Trophoblast cell (in vitro differentiated cells and primary cell): ENCODE data around the gene OR6C70.

Experiments used
- DNase-seq, 2 donors: peaks; one replicate each; pipeline ENCODE4 v3.0.0-alpha.2; 2016
- H2AFZ ChIP-seq: 2 replicates; pipeline ENCODE4 v1.6.1; 2013; ENCODE audit warnings: low read length, moderate library complexity, mild to moderate bottlenecking; ENCODE audit not compliant: insufficient read depth, poor library complexity
- H2AK5ac ChIP-seq: 2 replicates; pipeline ENCODE4 v1.6.1; 2013; ENCODE audit warnings: mild to moderate bottlenecking, low read length
- H2BK120ac ChIP-seq: 2 replicates; pipeline ENCODE4 v1.6.1; 2013; ENCODE audit warnings: low read length, mild to moderate bottlenecking, moderate library complexity; ENCODE audit not compliant: insufficient read depth, poor library complexity
- H2BK12ac ChIP-seq: 2 replicates; pipeline ENCODE4 v1.6.1; 2013; ENCODE audit warnings: mild to moderate bottlenecking, low read length, moderate library complexity
- H2BK5ac ChIP-seq: 2 replicates; pipeline ENCODE4 v1.6.1; 2013; ENCODE audit warnings: low read length, low read depth, moderate library complexity, mild to moderate bottlenecking; ENCODE audit not compliant: poor library complexity
- H3K14ac ChIP-seq: 2 replicates; pipeline ENCODE4 v1.6.1; 2013; ENCODE audit warnings: mild to moderate bottlenecking, low read length
- H3K18ac ChIP-seq: 2 replicates; pipeline ENCODE4 v1.6.1; 2013; ENCODE audit warnings: mild to moderate bottlenecking, low read length
- H3K23ac ChIP-seq: 2 replicates; pipeline ENCODE4 v1.6.1; 2013; ENCODE audit warnings: low read length
- H3K27ac ChIP-seq: 2 replicates; pipeline ENCODE4 v1.5.1; 2013; ENCODE audit warnings: low read depth, mild to moderate bottlenecking, inconsistent platforms, low read length, moderate library complexity
- H3K27me3 ChIP-seq: 2 replicates; pipeline ENCODE4 v1.6.1; 2013; ENCODE audit warnings: inconsistent platforms, mild to moderate bottlenecking, low read length, moderate library complexity; ENCODE audit not compliant: insufficient read depth
- H3K36me3 ChIP-seq, 2 experiments: 1 replicate in 1 of 2; 2 replicates in 1 of 2; pipeline ENCODE4 v1.6.1; 2013; ENCODE audit warnings: low read length in 2 of 2, mild to moderate bottlenecking in 2 of 2, moderate library complexity in 1 of 2; ENCODE audit not compliant: insufficient read depth in 2 of 2, control insufficient read depth in 1 of 2
- H3K4ac ChIP-seq: 2 replicates; pipeline ENCODE4 v1.6.1; 2013; ENCODE audit warnings: low read depth, mild to moderate bottlenecking, low read length, moderate library complexity
- H3K4me1 ChIP-seq, 2 experiments: 1 replicate in 1 of 2; 2 replicates in 1 of 2; pipeline ENCODE4 v1.6.1; 2013; ENCODE audit warnings: low read length in 2 of 2, mild to moderate bottlenecking in 2 of 2, moderate library complexity in 1 of 2; ENCODE audit not compliant: insufficient read depth in 2 of 2, control insufficient read depth in 1 of 2
- H3K4me2 ChIP-seq: 2 replicates; pipeline ENCODE4 v1.6.1; 2013; ENCODE audit warnings: inconsistent platforms, mild to moderate bottlenecking, low read length, moderate library complexity
- H3K4me3 ChIP-seq: 2 replicates; pipeline ENCODE4 v1.5.1; 2013; ENCODE audit warnings: mild to moderate bottlenecking, low read depth, low read length, inconsistent platforms
- H3K79me1 ChIP-seq: one replicate; pipeline ENCODE4 v1.6.1; 2013; ENCODE audit warnings: low read length
- H3K79me2 ChIP-seq: 2 replicates; pipeline ENCODE4 v1.6.1; 2013; ENCODE audit warnings: low read length, mild to moderate bottlenecking; ENCODE audit not compliant: control insufficient read depth, insufficient read depth, poor library complexity
- H3K9ac ChIP-seq: 2 replicates; pipeline ENCODE4 v1.6.1; 2013; ENCODE audit warnings: mild to moderate bottlenecking, low read length
- H3K9me3 ChIP-seq: 2 replicates; pipeline ENCODE4 v1.6.1; 2013; ENCODE audit warnings: low read depth, mild to moderate bottlenecking, control low read depth, inconsistent platforms, low read length; ENCODE audit not compliant: insufficient read depth
- H4K12ac ChIP-seq: 2 replicates; pipeline ENCODE4 v1.6.1; 2013; ENCODE audit warnings: low read depth, mild to moderate bottlenecking, low read length, moderate library complexity
- H4K8ac ChIP-seq: 2 replicates; pipeline ENCODE4 v1.6.1; 2013; ENCODE audit warnings: low read depth, mild to moderate bottlenecking, low read length, moderate library complexity
- H4K91ac ChIP-seq: one replicate; pipeline ENCODE4 v1.6.1; 2013; ENCODE audit warnings: low read depth, mild to moderate bottlenecking, low read length, moderate library complexity
- WGBS: extraction: QIAGEN DNeasy Blood & Tissue Kit; methylation state at CpG from one replicate; pipeline ENCODE4 v1.1.7; 2013; ENCODE audit warnings: missing lambda C conversion rate; ENCODE audit not compliant: insufficient read length, insufficient coverage; ENCODE audit errors: extremely low coverage; 5-methylcytosine and 5-hydroxymethylcytosine counted together

Gene OR6C70

DNA sequence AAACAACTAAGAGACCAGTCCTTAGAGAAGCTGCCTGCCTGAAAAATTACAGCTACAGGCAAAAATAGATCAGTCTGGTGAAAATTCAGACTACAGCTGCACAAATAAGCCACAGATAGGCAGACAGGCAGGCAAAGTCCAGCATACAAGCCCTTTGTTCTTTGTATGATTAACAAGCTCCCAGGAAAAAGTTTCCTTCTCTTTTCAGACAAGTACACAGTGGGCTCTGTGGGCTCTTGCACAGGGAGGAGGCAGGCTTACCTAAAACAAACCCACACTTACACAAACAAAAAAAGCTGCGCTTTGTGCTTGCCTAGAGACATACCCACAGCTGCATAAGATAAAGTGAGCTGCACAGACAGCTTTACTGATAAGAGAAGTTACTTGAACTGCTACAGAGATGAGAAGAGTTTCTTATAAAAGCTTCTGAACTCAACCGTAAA is 29.9 kb upstream of the OR6C70 start:
- Histone ChIP-seq H2BK12ac (no peak overlapping the region), H3K18ac (no peak overlapping the region), H3K79me1 (no peaks in the 10 kb centered on the region), H3K4ac (no peak overlapping the region), H3K9ac (no peak overlapping the region), H3K14ac (no peak overlapping the region), H2AFZ (no peak overlapping the region), H3K27ac (no peak overlapping the region), H3K4me3 (no peak overlapping the region), H2AK5ac (no peak overlapping the region), H3K23ac (no peak overlapping the region), H3K9me3 (peaks cover 2% of the 10 kb centered on the region), H3K27me3 (no peaks in the 10 kb centered on the region), H3K36me3 (no peaks in the 10 kb centered on the region), H3K4me1 (no peaks in the 10 kb centered on the region), H2BK120ac (no peak overlapping the region), H4K12ac (no peak overlapping the region), H2BK5ac (no peak overlapping the region), H3K4me2 (no peak overlapping the region), H3K79me2 (no peaks in the 10 kb centered on the region), H4K8ac (no peak overlapping the region), H4K91ac (no peak overlapping the region)
- no CpG with 5 or more reads among the region's 2 CpGs for WGBS
- no peak for DNase-seq

DNA sequence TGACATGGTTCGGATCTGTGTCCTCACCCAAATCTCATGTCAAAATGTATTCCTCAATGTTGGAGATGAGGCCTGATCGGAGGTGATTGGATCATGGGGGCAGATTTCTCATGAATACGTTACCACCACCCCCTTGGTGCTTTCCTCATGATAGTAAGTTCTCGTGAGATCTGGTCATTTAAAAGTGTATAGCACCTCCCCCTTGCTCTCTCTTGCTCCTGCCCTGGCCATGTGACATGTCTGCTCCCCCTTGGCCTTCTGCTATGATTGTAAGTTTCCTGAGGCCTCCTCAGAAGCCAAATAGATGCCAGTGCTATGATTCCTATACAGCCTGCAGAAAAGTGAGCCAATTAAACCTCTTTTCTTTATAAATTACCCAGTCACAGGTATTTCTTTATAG is 29.3 kb upstream of the OR6C70 start:
- Histone ChIP-seq H3K9me3 (peaks cover 2% of the 10 kb centered on the region), H3K79me2 (no peaks in the 10 kb centered on the region), H3K23ac (no peak overlapping the region), H3K9ac (no peak overlapping the region), H2BK120ac (no peak overlapping the region), H2BK12ac (no peak overlapping the region), H2AK5ac (no peak overlapping the region), H2AFZ (no peak overlapping the region), H3K79me1 (no peaks in the 10 kb centered on the region), H4K91ac (no peak overlapping the region), H4K12ac (no peak overlapping the region), H3K4me2 (no peak overlapping the region), H3K27ac (no peak overlapping the region), H2BK5ac (no peak overlapping the region), H3K36me3 (no peaks in the 10 kb centered on the region), H3K4ac (no peak overlapping the region), H3K4me3 (no peak overlapping the region), H3K18ac (no peak overlapping the region), H4K8ac (no peak overlapping the region), H3K27me3 (no peaks in the 10 kb centered on the region), H3K4me1 (no peaks in the 10 kb centered on the region), H3K14ac (no peak overlapping the region)
- no peak for DNase-seq
- no CpG with 5 or more reads among the region's 4 CpGs for WGBS

DNA sequence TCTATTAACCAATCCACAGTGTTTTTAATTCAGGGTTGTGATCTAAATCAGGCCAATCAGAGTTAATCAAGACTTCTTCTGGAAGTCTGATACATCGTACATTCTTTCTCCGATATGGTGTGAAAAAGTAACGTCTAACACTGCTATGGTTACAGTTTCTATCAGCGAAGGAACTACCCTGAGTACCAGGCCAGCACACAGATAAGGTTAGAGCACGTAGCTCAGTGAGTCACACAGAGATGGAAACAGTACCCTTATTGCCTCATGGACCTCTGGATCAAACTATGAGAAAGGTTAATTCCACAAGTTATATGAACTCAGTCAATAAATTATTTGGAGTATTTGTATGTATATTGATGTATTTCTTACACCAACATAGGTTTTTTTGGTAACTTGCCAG is 25.6 kb upstream of the OR6C70 start:
- no peak overlapping the region for H2BK12ac ChIP-seq
- no peak overlapping the region for H3K23ac ChIP-seq
- no peak overlapping the region for H4K91ac ChIP-seq
- no peaks in the 10 kb centered on the region for H3K27me3 ChIP-seq
- H3K4ac ChIP-seq, result no peak overlapping the region
- peaks cover 2% of the 10 kb centered on the region for H3K9me3 ChIP-seq
- H3K4me1 ChIP-seq, result no peaks in the 10 kb centered on the region
- H3K4me3 ChIP-seq, result no peak overlapping the region
- H4K8ac ChIP-seq, result no peak overlapping the region
- peak; percentile 60 to 81 for DNase-seq
- H3K14ac ChIP-seq, result no peak overlapping the region
- H2AK5ac ChIP-seq, result no peak overlapping the region
- no peak overlapping the region for H3K9ac ChIP-seq
- no peaks in the 10 kb centered on the region for H3K79me2 ChIP-seq
- no peak overlapping the region for H2BK5ac ChIP-seq
- WGBS, result no CpG with 5 or more reads among the region's 5 CpGs
- no peak overlapping the region for H3K27ac ChIP-seq
- H3K18ac ChIP-seq, result no peak overlapping the region
- no peak overlapping the region for H2AFZ ChIP-seq
- no peak overlapping the region for H4K12ac ChIP-seq
- no peak overlapping the region for H2BK120ac ChIP-seq
- no peaks in the 10 kb centered on the region for H3K36me3 ChIP-seq
- no peak overlapping the region for H3K4me2 ChIP-seq
- no peaks in the 10 kb centered on the region for H3K79me1 ChIP-seq

DNA sequence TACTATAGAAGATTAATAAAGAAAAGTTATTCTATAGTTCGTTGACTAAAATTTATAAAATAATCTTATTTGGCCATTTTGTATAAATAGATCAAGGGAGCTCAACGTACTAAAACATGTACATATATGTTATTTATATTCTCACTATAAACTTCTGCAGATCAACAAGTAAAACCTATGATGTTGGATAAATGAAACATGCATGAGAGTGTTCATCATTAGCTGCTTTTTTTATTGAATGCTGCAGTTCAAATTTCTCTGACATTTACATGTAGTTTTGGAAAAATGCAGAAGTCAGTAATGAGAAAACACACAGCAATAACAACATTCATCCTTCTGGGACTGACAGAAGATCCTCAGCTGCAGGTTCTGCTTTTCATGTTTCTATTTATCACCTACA is 22.1 kb upstream of the OR6C70 start, which contains the start of gene OR6C68:
Gene OR6C68 (plus strand): TSS at position 301 of the 400 bp plus-strand sequence. CDS start 0 bp downstream, at position 301.
- Histone ChIP-seq H4K8ac (no peak within 1 kb of the TSS), H2BK12ac (no peak within 1 kb of the TSS), H3K14ac (no peak within 1 kb of the TSS), H4K91ac (no peak within 1 kb of the TSS), H3K79me1 (no peaks in the 10 kb centered on the region), H2BK5ac (no peak within 1 kb of the TSS), H3K9me3 (no peaks in the 10 kb centered on the region), H2AK5ac (no peak within 1 kb of the TSS), H4K12ac (no peak within 1 kb of the TSS), H3K23ac (no peak within 1 kb of the TSS), H3K18ac (no peak within 1 kb of the TSS), H3K4me2 (no peak within 1 kb of the TSS), H3K27ac (no peak within 1 kb of the TSS), H3K79me2 (no peaks in the 10 kb centered on the region), H2BK120ac (no peak within 1 kb of the TSS), H3K4me3 (no peak within 1 kb of the TSS), H3K4me1 (no peaks in the 10 kb centered on the region), H3K9ac (no peak within 1 kb of the TSS), H2AFZ (no peak within 1 kb of the TSS), H3K4ac (no peak within 1 kb of the TSS), H3K36me3 (no peaks in the 10 kb centered on the region), H3K27me3 (no peaks in the 10 kb centered on the region)
- no CpG with 5 or more reads among the region's 2 CpGs for whole genome bisulfite sequencing
- DNase-seq, result no peak
